ENCODE results near the gene PLA2G4C. TPM values are rescaled to one million over a fixed set of nuclear protein-coding genes. Genes with fewer than 3 reads are reported as not detected.

Gene PLA2G4C
- total RNA-seq, 3 donors from 2014 or later (not counting 1 experiment from before 2014, with no cell fraction given), result 0.86 to 5.1 (median 4.6) TPM

DNA sequence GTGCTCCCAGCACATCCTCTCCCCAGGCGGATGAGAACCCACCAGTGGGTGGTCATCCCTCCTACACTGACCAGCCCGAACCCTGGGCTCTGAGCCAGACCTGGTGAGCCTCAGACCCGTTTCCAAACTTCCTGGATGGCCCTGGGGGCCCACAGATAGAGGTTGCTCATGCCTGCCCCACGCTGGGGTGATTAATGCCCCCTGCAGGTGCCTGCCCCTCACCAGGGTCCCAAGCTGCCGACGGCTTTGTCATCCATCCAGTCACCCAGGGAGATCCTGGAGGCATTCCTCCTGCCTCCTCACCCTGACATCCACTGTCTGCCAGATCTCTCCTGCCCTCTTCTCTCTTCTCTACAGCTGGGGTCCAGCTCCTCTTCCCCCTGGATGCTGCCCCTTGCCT, 28.4 kb upstream of the PLA2G4C start:
- TF ChIP-seq, protein P1, sequence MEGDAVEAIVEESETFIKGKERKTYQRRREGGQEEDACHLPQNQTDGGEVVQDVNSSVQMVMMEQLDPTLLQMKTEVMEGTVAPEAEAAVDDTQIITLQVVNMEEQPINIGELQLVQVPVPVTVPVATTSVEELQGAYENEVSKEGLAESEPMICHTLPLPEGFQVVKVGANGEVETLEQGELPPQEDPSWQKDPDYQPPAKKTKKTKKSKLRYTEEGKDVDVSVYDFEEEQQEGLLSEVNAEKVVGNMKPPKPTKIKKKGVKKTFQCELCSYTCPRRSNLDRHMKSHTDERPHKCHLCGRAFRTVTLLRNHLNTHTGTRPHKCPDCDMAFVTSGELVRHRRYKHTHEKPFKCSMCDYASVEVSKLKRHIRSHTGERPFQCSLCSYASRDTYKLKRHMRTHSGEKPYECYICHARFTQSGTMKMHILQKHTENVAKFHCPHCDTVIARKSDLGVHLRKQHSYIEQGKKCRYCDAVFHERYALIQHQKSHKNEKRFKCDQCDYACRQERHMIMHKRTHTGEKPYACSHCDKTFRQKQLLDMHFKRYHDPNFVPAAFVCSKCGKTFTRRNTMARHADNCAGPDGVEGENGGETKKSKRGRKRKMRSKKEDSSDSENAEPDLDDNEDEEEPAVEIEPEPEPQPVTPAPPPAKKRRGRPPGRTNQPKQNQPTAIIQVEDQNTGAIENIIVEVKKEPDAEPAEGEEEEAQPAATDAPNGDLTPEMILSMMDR (IDR thresholded peaks at IDR 0.05), result no peak
- H3K27me3 ChIP-seq (ENCODE audit: control insufficient read depth, insufficient read depth, low read length), result no peaks in the 10 kb centered on the region
- no peak overlapping the region for H3K4me3 ChIP-seq (ENCODE audit: low read length)
- DNase-seq (no peak), ATAC-seq (no peak)
- H3K27me3 Mint-ChIP-seq (ENCODE audit: low read depth in 2 of 2), result no peaks in the 10 kb centered on the region
- no peaks in the 10 kb centered on the region for H3K4me1 ChIP-seq (ENCODE audit: control insufficient read depth, insufficient read depth, low read length)
- no peaks in the 10 kb centered on the region for H3K9me3 ChIP-seq (ENCODE audit: control insufficient read depth, insufficient read depth, low read length)
- H3K27ac ChIP-seq (ENCODE audit: low read length), result no peak overlapping the region
- H3K4me3 Mint-ChIP-seq, result no peak overlapping the region
- 91% methylated on average over 6 of the region's 6 CpGs for WGBS (ENCODE audit: insufficient coverage)
- intact Hi-C loops (cut with micrococcal nuclease), result no loop called here
- no peaks in the 10 kb centered on the region for H3K36me3 Mint-ChIP-seq
- H3K4me1 Mint-ChIP-seq, result no peaks in the 10 kb centered on the region
- peaks cover 15% of the 10 kb centered on the region for H3K36me3 ChIP-seq (ENCODE audit: control insufficient read depth, insufficient read depth, low read length)
- no peaks in the 10 kb centered on the region for H3K9me3 Mint-ChIP-seq
- peak overlapping the region in 1 of 2 donors; percentile 42 for H3K27ac Mint-ChIP-seq

DNA sequence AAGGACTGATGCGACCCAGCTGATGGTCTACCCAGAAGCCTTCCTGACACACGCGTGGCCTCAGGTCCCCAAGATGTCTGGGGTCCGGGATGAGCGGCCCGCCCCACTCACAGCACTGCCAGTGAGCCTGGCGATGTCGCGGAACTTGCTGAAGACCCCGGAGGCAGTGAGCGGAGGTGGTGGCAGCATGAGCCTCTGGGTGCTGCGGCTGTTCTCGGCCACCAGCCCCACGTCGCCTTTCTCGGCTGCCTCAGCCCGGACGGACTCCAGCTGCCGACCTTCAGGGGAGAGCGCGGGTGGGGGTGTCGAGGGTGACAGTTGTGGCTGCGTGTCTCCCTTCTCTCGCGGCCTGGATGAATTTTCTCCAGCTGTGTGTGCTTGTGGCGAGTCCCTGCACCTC, 26.8 kb upstream of the PLA2G4C start:
- H3K27me3 Mint-ChIP-seq (ENCODE audit: low read depth in 2 of 2), result no peaks in the 10 kb centered on the region
- DNase-seq (no peak), ATAC-seq (no peak)
- 97% methylated on average over 26 of the region's 26 CpGs for WGBS (ENCODE audit: insufficient coverage)
- Histone ChIP-seq H3K36me3 (ENCODE audit: control insufficient read depth, insufficient read depth, low read length) (peaks cover 7% of the 10 kb centered on the region), H3K9me3 (ENCODE audit: control insufficient read depth, insufficient read depth, low read length) (no peaks in the 10 kb centered on the region), H3K27me3 (ENCODE audit: control insufficient read depth, insufficient read depth, low read length) (no peaks in the 10 kb centered on the region), H3K4me3 (ENCODE audit: low read length) (no peak overlapping the region), H3K27ac (ENCODE audit: low read length) (no peak overlapping the region), H3K4me1 (ENCODE audit: control insufficient read depth, insufficient read depth, low read length) (no peaks in the 10 kb centered on the region)
- no peaks in the 10 kb centered on the region for H3K4me1 Mint-ChIP-seq
- no peak overlapping the region for H3K27ac Mint-ChIP-seq
- no peak overlapping the region for H3K4me3 Mint-ChIP-seq
- TF ChIP-seq, protein P1 (IDR thresholded peaks at IDR 0.05), result no peak
- no peaks in the 10 kb centered on the region for H3K36me3 Mint-ChIP-seq
- H3K9me3 Mint-ChIP-seq, result no peaks in the 10 kb centered on the region
- intact Hi-C loops (cut with micrococcal nuclease), result no loop called here

DNA sequence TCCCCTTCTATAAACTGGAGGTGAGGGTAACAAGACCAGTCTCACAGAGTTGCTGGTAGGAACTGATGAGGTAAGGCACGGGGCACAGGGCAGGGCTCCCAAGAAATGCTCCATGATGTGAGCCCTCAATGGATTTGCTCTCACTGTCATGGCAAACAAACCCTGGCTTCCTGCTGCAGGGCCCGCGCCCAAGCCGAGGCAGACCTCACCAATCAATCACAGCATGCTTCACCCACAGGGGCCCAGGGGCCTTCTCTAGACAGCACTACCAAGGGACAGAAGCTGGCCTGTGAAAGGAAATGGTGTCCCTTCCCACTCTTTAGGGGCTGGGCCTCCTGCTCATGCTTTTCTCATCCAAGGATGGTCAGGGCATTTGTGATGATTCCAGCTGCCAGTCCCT, 25.9 kb upstream of the PLA2G4C start:
- H3K9me3 ChIP-seq (ENCODE audit: control insufficient read depth, insufficient read depth, low read length), result no peaks in the 10 kb centered on the region
- Mint-ChIP-seq H3K4me3 (no peak overlapping the region), H3K27me3 (ENCODE audit: low read depth in 2 of 2) (no peaks in the 10 kb centered on the region), H3K27ac (no peak overlapping the region), H3K9me3 (no peaks in the 10 kb centered on the region), H3K36me3 (no peaks in the 10 kb centered on the region), H3K4me1 (no peaks in the 10 kb centered on the region)
- H3K4me1 ChIP-seq (ENCODE audit: control insufficient read depth, insufficient read depth, low read length), result no peaks in the 10 kb centered on the region
- DNase-seq (no peak), ATAC-seq (no peak)
- TF ChIP-seq, protein P1 (IDR thresholded peaks at IDR 0.05), result no peak
- no peak overlapping the region for H3K4me3 ChIP-seq (ENCODE audit: low read length)
- no peak overlapping the region for H3K27ac ChIP-seq (ENCODE audit: low read length)
- no peaks in the 10 kb centered on the region for H3K27me3 ChIP-seq (ENCODE audit: control insufficient read depth, insufficient read depth, low read length)
- H3K36me3 ChIP-seq (ENCODE audit: control insufficient read depth, insufficient read depth, low read length), result peaks cover 9% of the 10 kb centered on the region
- intact Hi-C loops (cut with micrococcal nuclease), result no loop called here
- 99% methylated on average over 4 of the region's 4 CpGs for WGBS (ENCODE audit: insufficient coverage)

DNA sequence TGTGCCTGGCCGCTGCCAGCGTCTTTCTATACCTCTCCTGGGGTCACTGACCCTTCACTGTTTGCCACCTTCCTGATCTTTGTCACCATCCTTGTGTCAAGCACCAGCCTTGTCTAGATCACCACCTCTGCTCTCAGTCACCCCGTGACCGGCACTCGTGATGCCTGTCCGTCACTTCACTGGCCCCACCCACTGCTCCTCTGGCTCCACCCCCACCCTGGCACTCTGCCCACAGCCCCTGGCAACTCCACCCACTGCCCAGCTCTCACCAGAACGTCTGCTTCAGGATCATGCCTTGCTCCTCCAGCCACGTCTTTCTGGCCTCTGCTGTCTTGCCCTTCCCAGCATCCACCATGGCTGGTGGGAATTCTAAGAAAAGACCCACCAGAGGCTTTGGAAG, 24.8 kb upstream of the PLA2G4C start:
- WGBS (ENCODE audit: insufficient coverage), result 83% methylated on average over 8 of the region's 8 CpGs

More for the DNA sequence above, 24.8 kb upstream of the PLA2G4C start:
- Mint-ChIP-seq H3K36me3 (no peaks in the 10 kb centered on the region), H3K4me3 (no peak overlapping the region), H3K27me3 (ENCODE audit: low read depth in 2 of 2) (no peaks in the 10 kb centered on the region), H3K9me3 (no peaks in the 10 kb centered on the region), H3K4me1 (no peaks in the 10 kb centered on the region), H3K27ac (peak overlapping the region in 1 of 2 donors; percentile 42)
- TF ChIP-seq, protein P1 (IDR thresholded peaks at IDR 0.05), result no peak
- peaks cover 13% of the 10 kb centered on the region for H3K36me3 ChIP-seq (ENCODE audit: control insufficient read depth, insufficient read depth, low read length)
- no peaks in the 10 kb centered on the region for H3K27me3 ChIP-seq (ENCODE audit: control insufficient read depth, insufficient read depth, low read length)
- H3K4me1 ChIP-seq (ENCODE audit: control insufficient read depth, insufficient read depth, low read length), result no peaks in the 10 kb centered on the region
- peak in 1 of 2 donors; percentile 15 for DNase-seq
- no peak overlapping the region for H3K4me3 ChIP-seq (ENCODE audit: low read length)
- no peaks in the 10 kb centered on the region for H3K9me3 ChIP-seq (ENCODE audit: control insufficient read depth, insufficient read depth, low read length)
- intact Hi-C loops (cut with micrococcal nuclease), result no loop called here
- no peak overlapping the region for H3K27ac ChIP-seq (ENCODE audit: low read length)
- ATAC-seq, result no peak
